GM12891 (cell line): Measurements from ENCODE around the gene ATP2A1.
A peak's percentile ranks its signal among the peaks of the same experiment; 100 is the strongest.

ENCODE experiments used
- POLR2A ChIP-seq: IDR thresholded peaks from 2 replicates; pipeline ENCODE4 v1.6.1; 2011; ENCODE audit warnings: low read depth, low read length, control low read depth
- POLR2AphosphoS5 ChIP-seq: IDR thresholded peaks from 2 replicates; pipeline ENCODE4 v1.6.1; 2011; ENCODE audit warnings: low read depth, low read length, control low read depth
- SPI1 ChIP-seq: IDR thresholded peaks from 2 replicates; pipeline ENCODE4 v1.6.1; 2011; ENCODE audit warnings: low read depth, low read length, control low read depth

DNA sequence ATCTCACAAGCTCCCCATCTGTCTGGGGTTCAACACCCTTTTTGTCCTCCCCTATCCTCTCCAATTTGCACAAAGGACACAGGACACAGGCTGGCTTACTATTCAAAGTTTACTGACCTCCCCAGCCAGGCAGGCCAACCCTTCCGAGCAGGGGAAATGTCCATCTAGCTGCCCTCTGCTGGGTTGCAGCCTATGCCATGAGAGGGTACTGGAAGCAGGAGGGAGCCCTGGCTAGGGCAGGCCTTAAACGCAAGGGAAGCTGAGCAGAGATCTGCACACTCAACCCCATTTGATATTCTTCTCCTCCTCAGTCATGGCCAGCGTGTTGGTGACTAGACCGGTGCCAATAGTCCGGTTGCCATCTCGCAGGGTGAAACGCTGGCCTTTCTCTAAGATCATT lies 35.6 kb upstream of the ATP2A1 start:
- peak; percentile 73; the same call in 1 of the 2 replicates for TF ChIP-seq POLR2AphosphoS5
- TF ChIP-seq POLR2A: peak; percentile 60; the same call in 1 of the 2 replicates
- TF ChIP-seq SPI1: no peak
